Osteoblast (primary cell): ENCODE data around the gene KITLG. TPM values are rescaled to one million over a fixed set of nuclear protein-coding genes. Genes with fewer than 3 reads are reported as not detected.
"Not testable (repeated sequence)": the region's sequence is repeated elsewhere in the genome, so short reads cannot be mapped to it uniquely, and the experiment has no call there.

Source experiments
- DNase-seq: peaks from one replicate; pipeline ENCODE4 v3.0.0; 2011; ENCODE audit warnings: low spot score, mixed read lengths; ENCODE audit not compliant: insufficient read length; ENCODE audit errors: missing footprints
- H2AFZ ChIP-seq: 2 replicates; pipeline ENCODE4 v1.6.0; 2011; ENCODE audit warnings: mild to moderate bottlenecking, low read length
- H3K27ac ChIP-seq: 2 replicates; pipeline ENCODE4 v1.5.1; 2011; ENCODE audit warnings: mild to moderate bottlenecking, low read depth, low read length, moderate library complexity
- H3K27me3 ChIP-seq: 2 replicates; pipeline ENCODE4 v1.6.0; 2012; ENCODE audit warnings: mild to moderate bottlenecking, control low read depth, inconsistent platforms, low read length, moderate library complexity; ENCODE audit not compliant: insufficient read depth
- H3K36me3 ChIP-seq: 2 replicates; pipeline ENCODE4 v1.5.1; 2011; ENCODE audit warnings: mild to moderate bottlenecking, low read length, control low read depth, moderate library complexity; ENCODE audit not compliant: insufficient read depth
- H3K4me1 ChIP-seq: 2 replicates; pipeline ENCODE4 v1.5.1; 2011; ENCODE audit warnings: mild to moderate bottlenecking, low read length, control low read depth, moderate library complexity; ENCODE audit not compliant: insufficient read depth
- H3K4me2 ChIP-seq: 2 replicates; pipeline ENCODE4 v1.6.0; 2011; ENCODE audit warnings: mild to moderate bottlenecking, low read length; ENCODE audit not compliant: insufficient read depth
- H3K4me3 ChIP-seq: fragments of 200-600 bp; sonication (generic); 3 replicates; pipeline ENCODE4 v1.5.1; 2012; ENCODE audit warnings: mild to moderate bottlenecking, low read length, inconsistent platforms; ENCODE audit not compliant: insufficient read depth
- H3K79me2 ChIP-seq: 2 replicates; pipeline ENCODE4 v1.6.0; 2012; ENCODE audit warnings: mild to moderate bottlenecking, low read length, control low read depth, inconsistent platforms; ENCODE audit not compliant: insufficient read depth
- H3K9me3 ChIP-seq: 2 replicates; pipeline ENCODE4 v1.5.1; 2011; ENCODE audit warnings: low read depth, low read length, control low read depth
- H4K20me1 ChIP-seq: 2 replicates; pipeline ENCODE4 v1.6.0; 2012; ENCODE audit warnings: mild to moderate bottlenecking, low read length, control low read depth; ENCODE audit not compliant: insufficient read depth
- CTCF ChIP-seq: IDR thresholded peaks from 2 replicates; pipeline ENCODE4 v1.5.1; 2011; ENCODE audit warnings: mild to moderate bottlenecking, low read depth, low read length, moderate library complexity; ENCODE audit errors: extremely low read depth
- total RNA-seq: library from RNA; depleted of rRNA; stranded (reverse); fragments of >200 nt; gene quantifications from 2 replicates; pipeline ENCODE4 v1.2.3, GENCODE V29; 2012

Gene KITLG
- total RNA-seq, 1 donor: 46.7 TPM

DNA sequence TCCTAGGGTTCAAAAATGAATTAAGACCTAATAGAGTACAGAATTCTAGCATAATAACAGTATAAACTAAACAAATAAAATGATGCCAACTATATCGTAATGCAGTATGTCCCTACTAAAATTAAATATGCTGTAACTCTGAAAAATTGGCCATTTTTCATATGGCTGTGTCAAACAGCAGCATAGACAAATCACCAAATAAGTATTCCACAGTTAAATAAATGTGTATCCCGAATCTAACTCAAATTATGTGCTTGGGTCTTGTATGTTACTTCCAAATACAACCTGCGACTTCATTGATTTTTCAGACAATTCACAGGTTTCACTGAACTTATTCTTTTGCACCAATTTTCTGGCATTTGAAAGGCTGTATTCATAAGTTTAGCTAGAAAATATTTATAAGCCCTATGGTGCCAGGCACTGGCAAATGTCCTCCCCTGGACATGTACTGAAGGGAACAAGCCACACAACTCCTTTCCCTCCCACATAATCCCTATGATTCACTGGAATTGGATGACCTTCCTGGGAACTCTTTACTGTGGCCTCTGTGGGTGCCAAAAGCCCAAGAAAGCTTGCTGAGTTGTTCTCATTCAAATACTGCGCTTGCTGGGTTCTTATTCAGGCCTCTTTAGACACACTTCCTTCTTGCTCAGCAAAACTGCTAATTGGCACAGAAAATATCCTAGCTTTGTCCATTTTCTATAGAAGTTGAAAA lies 108.8 kb downstream of the KITLG start:
- peaks cover 25% of the 10 kb centered on the region for H3K4me1 ChIP-seq
- peak; percentile 77 for DNase-seq
- H3K9me3 ChIP-seq: no peaks in the 10 kb centered on the region
- H3K4me3 ChIP-seq: no peak overlapping the region
- TF ChIP-seq CTCF: no peak
- H4K20me1 ChIP-seq: no peaks in the 10 kb centered on the region
- H3K4me2 ChIP-seq: peak overlapping the region; percentile 28
- H3K27ac ChIP-seq: peak overlapping the region; percentile 74
- no peak overlapping the region for H2AFZ ChIP-seq
- no peaks in the 10 kb centered on the region for H3K27me3 ChIP-seq
- no peaks in the 10 kb centered on the region for H3K79me2 ChIP-seq
- H3K36me3 ChIP-seq: no peaks in the 10 kb centered on the region

DNA sequence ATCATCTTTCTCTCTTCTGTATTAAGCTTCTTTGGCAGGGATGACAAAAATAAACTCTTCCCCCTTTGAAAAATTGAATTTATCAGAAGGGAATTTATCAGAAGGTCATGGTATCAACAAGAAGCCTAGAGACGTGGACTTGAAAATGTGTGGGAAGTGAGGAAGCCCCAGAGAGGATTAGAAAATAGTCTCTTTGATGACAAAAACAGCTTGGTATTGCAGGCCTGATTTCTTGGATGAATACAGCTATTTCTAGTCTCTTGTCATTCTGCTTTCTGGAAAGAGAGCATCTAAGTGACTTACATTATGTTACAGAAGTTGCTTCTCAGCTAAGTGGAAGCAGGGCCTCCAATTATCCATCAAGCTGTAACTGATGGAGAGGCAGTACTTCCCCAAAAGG lies 111.1 kb downstream of the KITLG start:
- peaks cover 25% of the 10 kb centered on the region for H3K4me1 ChIP-seq
- no peak overlapping the region for H3K27ac ChIP-seq
- H4K20me1 ChIP-seq: no peaks in the 10 kb centered on the region
- H3K4me3 ChIP-seq: no peak overlapping the region
- no peak overlapping the region for H3K4me2 ChIP-seq
- no peaks in the 10 kb centered on the region for H3K9me3 ChIP-seq
- no peak for DNase-seq
- H3K79me2 ChIP-seq: no peaks in the 10 kb centered on the region
- H3K36me3 ChIP-seq: no peaks in the 10 kb centered on the region
- H2AFZ ChIP-seq: no peak overlapping the region
- no peak for TF ChIP-seq CTCF
- H3K27me3 ChIP-seq: no peaks in the 10 kb centered on the region

- H3K4me1 ChIP-seq: peaks cover 25% of the 10 kb centered on the region
- TF ChIP-seq CTCF: no peak
- H3K4me3 ChIP-seq: no peak overlapping the region
- DNase-seq: no peak
- no peaks in the 10 kb centered on the region for H3K79me2 ChIP-seq
- no peak overlapping the region for H2AFZ ChIP-seq
- no peaks in the 10 kb centered on the region for H4K20me1 ChIP-seq
- H3K27me3 ChIP-seq: no peaks in the 10 kb centered on the region
- H3K36me3 ChIP-seq: no peaks in the 10 kb centered on the region
- no peak overlapping the region for H3K4me2 ChIP-seq
- H3K27ac ChIP-seq: no peak overlapping the region
- no peaks in the 10 kb centered on the region for H3K9me3 ChIP-seq
Observed at GRCh38 chr12:88468581-88468980, 111.7 kb downstream of the KITLG start.

DNA sequence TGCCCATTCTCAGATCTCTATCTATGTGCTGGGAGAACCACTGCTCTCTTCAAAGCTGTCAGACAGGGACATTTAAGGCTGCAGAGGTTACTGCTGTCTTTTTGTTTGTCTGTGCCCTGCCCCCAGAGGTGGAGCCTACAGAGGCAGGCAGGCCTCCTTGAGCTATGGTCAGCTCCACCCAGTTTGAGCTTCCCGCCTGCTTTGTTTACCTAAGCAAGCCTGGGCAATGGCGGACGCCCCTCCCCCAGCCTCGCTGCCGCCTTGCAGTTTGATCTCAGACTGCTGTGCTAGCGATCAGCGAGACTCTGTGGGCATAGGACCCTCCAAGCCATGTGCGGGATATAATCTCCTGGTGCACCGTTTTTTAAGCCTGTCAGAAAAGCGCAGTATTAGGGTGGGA lies 113.6 kb downstream of the KITLG start:
- not testable (repeated sequence) for H3K27ac ChIP-seq, H3K4me3 ChIP-seq, H3K27me3 ChIP-seq, H4K20me1 ChIP-seq, H2AFZ ChIP-seq, H3K79me2 ChIP-seq, H3K4me2 ChIP-seq, DNase-seq, H3K4me1 ChIP-seq, H3K9me3 ChIP-seq, H3K36me3 ChIP-seq
